H1 (cell line): ENCODE measurements around the gene CPT1A. TPM values are rescaled to one million over a fixed set of nuclear protein-coding genes. Genes with fewer than 3 reads are reported as not detected.

Experiments
- CTCF ChIA-PET: fragments of 300-600 bp; sonication (Branson Sonifier 250); formaldehyde crosslinking; loops from one replicate; lab custom pipeline; 2021; ENCODE audit not compliant: partially characterized antibody; lab: Charles Lee
- POLR2A ChIA-PET: fragments of 300-600 bp; sonication (Branson Sonifier 250); formaldehyde crosslinking; loops from one replicate; lab custom pipeline; 2021; ENCODE audit warnings: inconsistent platforms; ENCODE audit not compliant: partially characterized antibody; lab: Charles Lee
- DNase-seq, 2 experiments: peaks; one replicate each; pipeline versions ENCODE4 v3.0.0 to v3.0.0-alpha.2; 2010 to 2022; ENCODE audit warnings: low spot score in 2 of 2, low read depth in 1 of 2, mixed read lengths in 1 of 2
- FAIRE-seq: peaks from 2 replicates; lab custom pipeline; 2011; peaks lifted over from hg19 to GRCh38; lab: Jason Lieb, UNC
- H2AFZ ChIP-seq: 2 replicates; pipeline ENCODE4 v1.8.1; 2012; ENCODE audit warnings: low read length, inconsistent platforms
- H2AK5ac ChIP-seq: 2 replicates; pipeline ENCODE4 v1.6.1; 2013; ENCODE audit warnings: low read depth, low read length
- H2BK120ac ChIP-seq: replicated peaks from 2 replicates; pipeline ENCODE3; 2013; ENCODE audit warnings: low read depth, low read length, inconsistent platforms
- H2BK12ac ChIP-seq: 2 replicates; pipeline ENCODE4 v1.6.1; 2013; ENCODE audit warnings: low read depth, low read length
- H2BK15ac ChIP-seq: 2 replicates; pipeline ENCODE4 v1.6.1; 2013; ENCODE audit warnings: low read length
- H2BK20ac ChIP-seq: 2 replicates; pipeline ENCODE4 v1.6.1; 2013; ENCODE audit warnings: low read length
- H2BK5ac ChIP-seq: 2 replicates; pipeline ENCODE4 v1.6.1; 2013; ENCODE audit warnings: low read depth, low read length
- H3K14ac ChIP-seq: 2 replicates; pipeline ENCODE4 v1.6.1; 2013; ENCODE audit warnings: inconsistent platforms; ENCODE audit not compliant: insufficient read length
- H3K18ac ChIP-seq: 2 replicates; pipeline ENCODE4 v1.6.1; 2013; ENCODE audit warnings: low read length; ENCODE audit errors: extremely low read depth
- H3K23ac ChIP-seq: 2 replicates; pipeline ENCODE4 v1.6.1; 2013; ENCODE audit warnings: inconsistent platforms; ENCODE audit not compliant: insufficient read length
- H3K23me2 ChIP-seq: 2 replicates; pipeline ENCODE4 v1.6.1; 2013; ENCODE audit warnings: low read depth, low read length
- H3K27ac ChIP-seq: 2 replicates; pipeline ENCODE4 v1.6.1; 2011; ENCODE audit warnings: low read depth, low read length, inconsistent platforms
- H3K27me3 ChIP-seq, 4 experiments: replicated peaks in 1 of 4; 1 replicate in 1 of 4; 2 replicates in 3 of 4; pipeline versions ENCODE4 v1.6.1 to v1.8.1; 2011 to 2013; ENCODE audit warnings: low read length in 3 of 4, mild to moderate bottlenecking in 3 of 4, inconsistent platforms in 2 of 4, mixed read lengths in 2 of 4, moderate library complexity in 1 of 4; ENCODE audit not compliant: control insufficient read depth in 3 of 4, insufficient read depth in 3 of 4; ENCODE audit errors: extremely low read depth in 1 of 4
- H3K36me3 ChIP-seq, 4 experiments: 2 replicates each; pipeline versions ENCODE4 v1.6.1 to v1.8.1; 2011 to 2013; ENCODE audit warnings: mild to moderate bottlenecking in 4 of 4, low read length in 3 of 4, moderate library complexity in 2 of 4, control low read depth in 1 of 4, inconsistent platforms in 1 of 4; ENCODE audit not compliant: insufficient read depth in 4 of 4, control insufficient read depth in 2 of 4
- H3K4ac ChIP-seq: replicated peaks from 2 replicates; pipeline ENCODE3; 2013; ENCODE audit warnings: low read length, low read depth, mixed read lengths, inconsistent platforms; ENCODE audit not compliant: insufficient read length
- H3K4me1 ChIP-seq, 4 experiments: replicated peaks in 1 of 4; 1 replicate in 1 of 4; 2 replicates in 3 of 4; pipeline versions ENCODE4 v1.6.1 to v1.8.1; 2011 to 2013; ENCODE audit warnings: low read length in 3 of 4, inconsistent platforms in 2 of 4, mixed read lengths in 1 of 4; ENCODE audit not compliant: insufficient read depth in 4 of 4, control insufficient read depth in 3 of 4
- H3K4me2 ChIP-seq, 2 experiments: 2 replicates each; pipeline versions ENCODE4 v1.6.1 to v1.8.1; 2011 to 2013; ENCODE audit warnings: low read depth in 2 of 2, low read length in 2 of 2, control low read depth in 1 of 2, inconsistent platforms in 1 of 2, mild to moderate bottlenecking in 1 of 2; ENCODE audit not compliant: insufficient read depth in 1 of 2
- H3K4me3 ChIP-seq, 4 experiments: fragments of 200-600, 300-600 bp in 1 of 4; sonication (generic), shearing (Covaris generic), sonication (Bioruptor Twin) in 1 of 4; 2 replicates each; pipeline versions ENCODE4 v1.5.1 to v1.8.1; 2011 to 2016; ENCODE audit warnings: low read length in 4 of 4, low read depth in 3 of 4, control low read depth in 2 of 4, inconsistent platforms in 2 of 4, mild to moderate bottlenecking in 2 of 4, mixed read lengths in 1 of 4, moderate library complexity in 1 of 4; ENCODE audit not compliant: insufficient read depth in 2 of 4; ENCODE audit errors: extremely low read depth in 1 of 4
- H3K56ac ChIP-seq: replicated peaks from 2 replicates; pipeline ENCODE3; 2013; ENCODE audit warnings: low read depth, mild to moderate bottlenecking, mixed read lengths, low read length, inconsistent platforms; ENCODE audit not compliant: insufficient read length
- H3K79me1 ChIP-seq: 2 replicates; pipeline ENCODE4 v1.6.1; 2013; ENCODE audit warnings: low read depth, low read length, control low read depth
- H3K79me2 ChIP-seq, 2 experiments: 2 replicates each; pipeline versions ENCODE4 v1.6.1 to v1.8.1; 2012 to 2013; ENCODE audit warnings: low read length in 2 of 2, mild to moderate bottlenecking in 2 of 2, inconsistent platforms in 1 of 2; ENCODE audit not compliant: insufficient read depth in 2 of 2, control insufficient read depth in 1 of 2
- H3K9ac ChIP-seq, 4 experiments: replicated peaks in 1 of 4; 1 replicate in 1 of 4; 2 replicates in 3 of 4; pipeline versions ENCODE4 v1.6.1 to v1.8.1; 2011 to 2013; ENCODE audit warnings: low read depth in 3 of 4, low read length in 3 of 4, control low read depth in 2 of 4, mild to moderate bottlenecking in 2 of 4, moderate library complexity in 2 of 4, inconsistent platforms in 1 of 4; ENCODE audit errors: extremely low read depth in 1 of 4
- H3K9me3 ChIP-seq, 2 experiments: 2 replicates each; pipeline versions ENCODE4 v1.6.1 to v1.8.1; 2012 to 2013; ENCODE audit warnings: mild to moderate bottlenecking in 2 of 2, moderate library complexity in 2 of 2, control low read depth in 1 of 2, inconsistent platforms in 1 of 2, low read depth in 1 of 2, low read length in 1 of 2, mixed read lengths in 1 of 2; ENCODE audit not compliant: insufficient read depth in 2 of 2
- H4K20me1 ChIP-seq, 2 experiments: replicated peaks in 1 of 2; 2 replicates each; pipeline versions ENCODE3 to v1.8.1; 2011 to 2013; ENCODE audit warnings: inconsistent platforms in 2 of 2, low read length in 2 of 2, mild to moderate bottlenecking in 1 of 2; ENCODE audit not compliant: insufficient read depth in 2 of 2, control insufficient read depth in 1 of 2
- H4K5ac ChIP-seq: 2 replicates; pipeline ENCODE4 v1.6.1; 2013; ENCODE audit warnings: low read length, low read depth, mixed read lengths, inconsistent platforms; ENCODE audit not compliant: insufficient read length
- H4K8ac ChIP-seq: 2 replicates; pipeline ENCODE4 v1.8.0; 2013; ENCODE audit warnings: mild to moderate bottlenecking, moderate library complexity, low read length, inconsistent platforms; ENCODE audit not compliant: insufficient read depth; ENCODE audit errors: extremely low read depth
- H4K91ac ChIP-seq: replicated peaks from 2 replicates; pipeline ENCODE3; 2013; ENCODE audit warnings: low read length, mixed read lengths, inconsistent platforms; ENCODE audit not compliant: insufficient read length
- CTBP2 ChIP-seq: IDR thresholded peaks from 2 replicates; pipeline ENCODE4 v1.7.0; 2011; ENCODE audit warnings: borderline replicate concordance, mild to moderate bottlenecking, moderate library complexity, mixed read lengths, low read length; ENCODE audit not compliant: insufficient read depth, insufficient read length
- CTCF ChIP-seq, 3 experiments: IDR thresholded peaks; 1 replicate in 2 of 3; 2 replicates in 1 of 3; pipeline versions ENCODE4 v1.5.1 to v1.6.1; 2011; ENCODE audit warnings: low read length in 3 of 3, mild to moderate bottlenecking in 3 of 3, inconsistent platforms in 2 of 3, low read depth in 1 of 3, moderate library complexity in 1 of 3; ENCODE audit not compliant: insufficient read depth in 1 of 3; ENCODE audit errors: control extremely low read depth in 1 of 3
- RAD21 ChIP-seq, 2 experiments: IDR thresholded peaks in 1 of 2; conservative IDR thresholded peaks in 1 of 2; 2 replicates each; pipeline ENCODE4 v1.6.1; 2011; ENCODE audit warnings: low read depth in 2 of 2, low read length in 2 of 2, improper control_type of control experiment in 1 of 2, inconsistent platforms in 1 of 2, mild to moderate bottlenecking in 1 of 2, moderate library complexity in 1 of 2
- SP1 ChIP-seq: IDR thresholded peaks from 2 replicates; pipeline ENCODE4 v1.6.1; 2011; ENCODE audit warnings: low read depth, low read length
- SP2 ChIP-seq: IDR thresholded peaks from 2 replicates; pipeline ENCODE4 v1.6.1; 2012; ENCODE audit warnings: mild to moderate bottlenecking, low read length, inconsistent platforms
- YY1 ChIP-seq: IDR thresholded peaks from 2 replicates; pipeline ENCODE4 v1.6.1; 2011; ENCODE audit warnings: low read depth, mild to moderate bottlenecking, low read length
- WGBS, 2 experiments: shearing (Covaris generic) in 1 of 2; methylation state at CpG; one replicate each; pipeline versions ENCODE4 v1.1.6 to v1.1.7; 2013 to 2015; ENCODE audit warnings: low lambda C conversion rate in 2 of 2, mixed read lengths in 2 of 2, inconsistent platforms in 1 of 2, low coverage in 1 of 2, missing lambda C conversion rate in 1 of 2; ENCODE audit not compliant: insufficient replicate concordance in 2 of 2, insufficient coverage in 1 of 2, insufficient read length in 1 of 2; ENCODE audit errors: extremely low coverage in 1 of 2, missing lambda C conversion rate in 1 of 2; 5-methylcytosine and 5-hydroxymethylcytosine counted together
- polyA plus RNA-seq, 7 experiments: library from polyadenylated mRNA; depleted of rRNA in 3 of 7; stranded (reverse) in 5 of 7; unstranded in 2 of 7; fragments of >200 nt in 5 of 7; fragments of 200-250 nt in 2 of 7; gene quantifications; 1 replicate in 5 of 7; 2 replicates in 1 of 7; 4 replicates in 1 of 7; pipeline versions ENCODE4 v1.2.1 to v1.2.3, GENCODE V29; 2011 to 2013; ENCODE audit warnings: missing spikeins in 2 of 7, mixed read lengths in 2 of 7
- total RNA-seq: library from RNA; stranded (reverse); fragmentation: NEBNext Ultra II Directional; extraction: Animal tissue kit (Norgen Biotek cat#: 25700); gene quantifications from 2 replicates; pipeline ENCODE4 v1.2.1, GENCODE V29; 2021

Gene CPT1A
- total and polyA plus RNA-seq, 2 of the 8 experiments (the other 6 are each of a cell fraction or from before 2014, with no cell fraction given): 2.9 to 12.2 TPM

- POLR2A ChIA-PET: interaction anchor here (0.8 to 2.0 kb wide), 9 partner anchors 8 to 50 kb away, joined by 3 to 8 read pairs (median 3); partner anchors contain the start of genes IGHMBP2 and MRPL21
These were observed 48.3 kb upstream of the CPT1A start for GRCh38 chr11:68889948-68890446.

More at GRCh38 chr11:68889948-68890446, 48.3 kb upstream of the CPT1A start:
- Histone ChIP-seq H3K9ac (no peak overlapping the region), H3K79me1 (no peaks in the 10 kb centered on the region), H3K36me3 (peaks cover 8 to 37% (median 22%) of the 10 kb centered on the region in 4 experiments; a peak in 5 of 8 replicates), H3K23ac (no peak overlapping the region), H3K4me1 (peaks cover 0 to 4% (median under 1%) of the 10 kb centered on the region in 4 experiments; a peak in 1 of 7 replicates), H2BK20ac (no peak overlapping the region), H3K56ac (no peak overlapping the region), H4K8ac (0 out of 2 replicates have a peak overlapping the region, but pooled peaks have one; percentile 16), H3K14ac (no peak overlapping the region), H2BK12ac (no peak overlapping the region), H3K4ac (no peak overlapping the region), H3K9me3 (no peaks in the 10 kb centered on the region), H2AFZ (no peak overlapping the region), H3K27ac (no peak overlapping the region), H3K79me2 (no peaks in the 10 kb centered on the region), H4K20me1 (peaks cover 6 to 17% of the 10 kb centered on the region in 2 experiments), H2BK5ac (no peak overlapping the region), H2BK15ac (no peak overlapping the region), H4K5ac (no peak overlapping the region), H2BK120ac (no peak overlapping the region), H3K23me2 (no peaks in the 10 kb centered on the region), H3K18ac (no peak overlapping the region), H3K4me2 (no peak overlapping the region), H2AK5ac (no peak overlapping the region), H4K91ac (no peak overlapping the region), H3K4me3 (no peak overlapping the region), H3K27me3 (no peaks in the 10 kb centered on the region)
- DNase-seq (peak; percentile 57 to 84), FAIRE-seq (no peak)
- TF ChIP-seq CTBP2 (no peak), YY1 (peak; percentile 19; the same call in 1 of the 2 replicates), SP2 (no peak), SP1 (peak; percentile 50; the same call in 1 of the 2 replicates), CTCF (IDR thresholded peaks at IDR 0.05; ENCODE audit: control extremely low read depth in 1 of 3, insufficient read depth in 1 of 3, low read depth in 1 of 3, low read length in 3 of 3) (peak; percentile 74 to 77 (median 74)), RAD21 (IDR thresholded peaks at IDR 0.05 in 1 of 2, conservative IDR thresholded peaks at IDR 0.05 in 1 of 2; ENCODE audit: low read depth in 2 of 2, low read length in 2 of 2) (peak; percentile 65 to 77)
- CTCF ChIA-PET: interaction anchor here (0.6 to 2.2 kb wide), 17 partner anchors 9 to 289 kb away, joined by 3 to 17 read pairs (median 4); partner anchors contain the start of gene MRPL21
- WGBS, 2 experiments: 56% methylated on average over 18 of the region's 18 CpGs; no CpG with 5 or more reads in 1 of the 2 experiments
